Cardiac muscle cell (in vitro differentiated cells and primary cell): Measurements from ENCODE around the gene IRAK4. TPM values are rescaled to one million over a fixed set of nuclear protein-coding genes. Genes with fewer than 3 reads are reported as not detected.

Experiments
- DNase-seq, 2 donors: peaks; one replicate each; pipeline versions ENCODE4 v3.0.0 to v3.0.0-alpha.2; 2010 to 2017; ENCODE audit warnings: low read depth in 1 of 2, low spot score in 1 of 2
- H3K27ac ChIP-seq: fragments of 200-600 bp; sonication (generic); 2 replicates; pipeline ENCODE4 v1.5.1; 2016
- H3K27me3 ChIP-seq: fragments of 200-600 bp; sonication (generic); 2 replicates; pipeline ENCODE4 v1.6.0; 2016; ENCODE audit warnings: control low read depth
- H3K36me3 ChIP-seq: fragments of 200-600 bp; sonication (generic); 2 replicates; pipeline ENCODE4 v1.5.1; 2016; ENCODE audit warnings: control low read depth
- H3K4me1 ChIP-seq: fragments of 200-600 bp; sonication (generic); 2 replicates; pipeline ENCODE4 v1.8.1; 2017; ENCODE audit warnings: low read depth, mild to moderate bottlenecking, mixed run types
- H3K4me3 ChIP-seq: fragments of 200-600 bp; sonication (generic); 2 replicates; pipeline ENCODE4 v1.5.1; 2016; ENCODE audit warnings: mild to moderate bottlenecking
- H3K9me3 ChIP-seq: fragments of 200-600 bp; sonication (generic); 2 replicates; pipeline ENCODE4 v1.5.1; 2017; ENCODE audit warnings: low read depth, mild to moderate bottlenecking, control low read depth
- CTCF ChIP-seq: IDR thresholded peaks from 2 replicates; pipeline ENCODE4 v1.5.1; 2012; ENCODE audit warnings: low read depth, mild to moderate bottlenecking, low read length
- polyA plus RNA-seq: library from polyadenylated mRNA; unstranded; fragments of >200 nt; fragmentation: Nextera tagmentation; extraction: Ambion mirVana; gene quantifications from 2 replicates; pipeline ENCODE4 v1.2.1, GENCODE V29; 2016
- total RNA-seq: library from RNA; depleted of rRNA; stranded (reverse); fragments of >200 nt; gene quantifications from 2 replicates; pipeline ENCODE4 v1.2.3, GENCODE V29; 2016

Gene IRAK4
- total and polyA plus RNA-seq, 2 experiments from 2014 or later = not detected

- H3K36me3 ChIP-seq = no peaks in the 10 kb centered on the region
- no peak for TF ChIP-seq CTCF
- H3K4me1 ChIP-seq = no peaks in the 10 kb centered on the region
- no peak for DNase-seq
- H3K27me3 ChIP-seq = peaks cover 8% of the 10 kb centered on the region
- H3K4me3 ChIP-seq = no peak overlapping the region
- no peaks in the 10 kb centered on the region for H3K9me3 ChIP-seq
- no peak overlapping the region for H3K27ac ChIP-seq
Observed at GRCh38 chr12:43728698-43729097, 30.1 kb upstream of the IRAK4 start.

GRCh38 chr12:43730283-43730682 is 28.5 kb upstream of the IRAK4 start:
- Histone ChIP-seq H3K4me3 (no peak overlapping the region), H3K9me3 (no peaks in the 10 kb centered on the region), H3K27ac (no peak overlapping the region), H3K4me1 (no peaks in the 10 kb centered on the region), H3K27me3 (peaks cover 8% of the 10 kb centered on the region), H3K36me3 (no peaks in the 10 kb centered on the region)
- DNase-seq = no peak
- no peak for TF ChIP-seq CTCF

GRCh38 chr12:43733687-43734086 is 25.1 kb upstream of the IRAK4 start:
- Histone ChIP-seq H3K27me3 (peaks cover 8% of the 10 kb centered on the region), H3K36me3 (no peaks in the 10 kb centered on the region), H3K4me1 (no peaks in the 10 kb centered on the region), H3K9me3 (no peaks in the 10 kb centered on the region), H3K27ac (no peak overlapping the region), H3K4me3 (no peak overlapping the region)
- peak; percentile 1 for TF ChIP-seq CTCF
- DNase-seq = no peak

GRCh38 chr12:43736927-43737440 is 21.8 kb upstream of the IRAK4 start:
- Histone ChIP-seq H3K36me3 (no peaks in the 10 kb centered on the region), H3K27me3 (no peaks in the 10 kb centered on the region), H3K4me1 (no peaks in the 10 kb centered on the region), H3K9me3 (no peaks in the 10 kb centered on the region), H3K4me3 (no peak overlapping the region), H3K27ac (no peak overlapping the region)
- no peak for TF ChIP-seq CTCF
- no peak for DNase-seq

- no peak for TF ChIP-seq CTCF
- no peak overlapping the region for H3K4me3 ChIP-seq
- no peaks in the 10 kb centered on the region for H3K4me1 ChIP-seq
- H3K9me3 ChIP-seq = no peaks in the 10 kb centered on the region
- H3K27ac ChIP-seq = no peak overlapping the region
- H3K27me3 ChIP-seq = no peaks in the 10 kb centered on the region
- no peaks in the 10 kb centered on the region for H3K36me3 ChIP-seq
- DNase-seq = no peak
Observed at GRCh38 chr12:43737646-43738045, 21.1 kb upstream of the IRAK4 start.
